Measurements from ENCODE around the gene PRPH2.

DNA sequence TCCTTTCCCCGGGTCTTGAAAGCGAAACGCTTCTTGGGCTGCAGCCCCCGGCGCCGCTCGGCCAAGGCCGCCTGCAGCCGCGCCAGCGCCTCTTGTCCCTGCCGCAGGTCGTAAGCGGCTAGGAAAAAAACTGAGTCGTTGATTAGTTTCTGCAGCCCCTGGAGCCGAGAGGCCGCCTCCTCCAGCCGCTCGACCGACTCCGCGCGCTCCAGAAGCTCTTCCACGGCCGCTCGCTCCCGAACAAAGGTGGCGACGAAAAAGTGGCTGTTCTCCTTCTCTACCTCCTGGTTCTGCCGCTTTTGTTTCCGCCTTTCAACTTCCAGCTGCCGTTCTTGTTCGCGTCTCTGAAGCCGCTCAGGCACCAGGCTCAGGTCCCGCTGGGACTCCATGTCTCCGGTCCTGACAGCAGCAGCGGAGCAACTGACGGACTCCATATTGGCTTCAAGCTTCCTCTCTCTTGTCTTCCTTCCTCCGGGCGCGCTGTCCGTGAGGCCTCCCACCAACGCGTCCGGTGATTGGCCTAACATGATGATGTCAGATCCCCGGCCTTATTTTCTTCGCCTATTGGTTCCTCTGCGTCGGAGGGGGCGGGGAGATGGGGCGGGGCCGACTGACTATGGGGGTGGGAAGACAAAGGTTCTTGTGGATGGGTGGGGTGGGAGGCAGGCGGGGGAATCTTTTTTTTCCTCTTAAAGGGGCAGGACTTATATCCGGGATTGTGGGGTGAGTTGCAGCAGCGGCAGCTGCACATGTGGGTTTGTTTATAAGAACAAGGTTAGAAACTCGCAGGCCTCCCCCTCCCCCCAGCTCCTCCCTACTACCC, 23.5 kb upstream of the PRPH2 start, which contains the start of gene TBCC:
- TF ChIP-seq, protein P1, sequence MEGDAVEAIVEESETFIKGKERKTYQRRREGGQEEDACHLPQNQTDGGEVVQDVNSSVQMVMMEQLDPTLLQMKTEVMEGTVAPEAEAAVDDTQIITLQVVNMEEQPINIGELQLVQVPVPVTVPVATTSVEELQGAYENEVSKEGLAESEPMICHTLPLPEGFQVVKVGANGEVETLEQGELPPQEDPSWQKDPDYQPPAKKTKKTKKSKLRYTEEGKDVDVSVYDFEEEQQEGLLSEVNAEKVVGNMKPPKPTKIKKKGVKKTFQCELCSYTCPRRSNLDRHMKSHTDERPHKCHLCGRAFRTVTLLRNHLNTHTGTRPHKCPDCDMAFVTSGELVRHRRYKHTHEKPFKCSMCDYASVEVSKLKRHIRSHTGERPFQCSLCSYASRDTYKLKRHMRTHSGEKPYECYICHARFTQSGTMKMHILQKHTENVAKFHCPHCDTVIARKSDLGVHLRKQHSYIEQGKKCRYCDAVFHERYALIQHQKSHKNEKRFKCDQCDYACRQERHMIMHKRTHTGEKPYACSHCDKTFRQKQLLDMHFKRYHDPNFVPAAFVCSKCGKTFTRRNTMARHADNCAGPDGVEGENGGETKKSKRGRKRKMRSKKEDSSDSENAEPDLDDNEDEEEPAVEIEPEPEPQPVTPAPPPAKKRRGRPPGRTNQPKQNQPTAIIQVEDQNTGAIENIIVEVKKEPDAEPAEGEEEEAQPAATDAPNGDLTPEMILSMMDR (IDR thresholded peaks at IDR 0.05): no peak
- peak in 2 of 4 donors; percentile 92 to 94 for TF ChIP-seq POLR2A (IDR thresholded peaks at IDR 0.05)

Measured in stomach (tissue), 4 donors.